HFF-Myc (cell line): Measurements from ENCODE around the gene THY1.
"Not testable (repeated sequence)": the region's sequence is repeated elsewhere in the genome, so short reads cannot be mapped to it uniquely, and the experiment has no call there.

ENCODE experiments used
- DNase-seq: peaks from one replicate; pipeline ENCODE4 v3.0.0-alpha.2; 2011; ENCODE audit warnings: low read depth; ENCODE audit errors: extremely low read depth
- H3K4me3 ChIP-seq: replicated peaks from 2 replicates; pipeline ENCODE4 v1.5.1; 2011; ENCODE audit warnings: low read depth, mild to moderate bottlenecking, control low read depth, low read length
- TF ChIP-seq, protein P1 (sequence below): IDR thresholded peaks from 2 replicates; pipeline ENCODE4 v1.5.1; 2012; ENCODE audit warnings: mild to moderate bottlenecking, low read depth, low read length, control low read depth; ENCODE audit errors: missing control alignments

THY1 gene

DNA sequence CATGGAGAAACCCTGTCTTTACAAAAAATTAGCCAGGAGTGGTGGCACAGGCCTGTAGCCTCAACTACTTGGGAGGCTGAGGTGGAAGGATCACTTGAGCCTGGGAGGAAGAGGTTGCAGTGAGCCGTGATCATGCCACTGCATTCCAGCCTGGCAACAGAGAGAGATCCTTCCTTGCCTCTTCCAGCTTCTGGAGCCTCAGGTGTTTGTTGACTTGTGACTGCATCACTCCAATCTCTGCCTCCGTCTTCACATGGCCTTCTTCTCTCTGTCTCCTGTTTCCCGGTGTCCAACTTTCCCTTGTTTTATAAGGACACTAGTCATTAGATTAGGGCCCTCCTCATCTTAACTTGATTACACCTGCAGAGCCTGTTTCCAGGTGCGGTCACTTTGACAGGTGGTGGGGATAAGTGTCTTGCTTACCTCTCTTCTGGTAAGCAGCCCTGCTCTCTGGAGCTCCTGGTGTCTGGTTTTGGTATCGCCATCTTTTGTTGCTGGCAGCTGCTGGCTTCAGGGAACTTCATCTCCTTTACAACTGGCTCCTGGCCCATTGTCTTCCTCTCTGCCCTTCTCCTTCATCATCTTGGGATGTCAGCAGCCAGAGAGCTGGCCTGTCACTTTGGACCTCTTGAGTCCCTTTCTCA, 33.2 kb downstream of the THY1 start:
- TF ChIP-seq, protein P1, sequence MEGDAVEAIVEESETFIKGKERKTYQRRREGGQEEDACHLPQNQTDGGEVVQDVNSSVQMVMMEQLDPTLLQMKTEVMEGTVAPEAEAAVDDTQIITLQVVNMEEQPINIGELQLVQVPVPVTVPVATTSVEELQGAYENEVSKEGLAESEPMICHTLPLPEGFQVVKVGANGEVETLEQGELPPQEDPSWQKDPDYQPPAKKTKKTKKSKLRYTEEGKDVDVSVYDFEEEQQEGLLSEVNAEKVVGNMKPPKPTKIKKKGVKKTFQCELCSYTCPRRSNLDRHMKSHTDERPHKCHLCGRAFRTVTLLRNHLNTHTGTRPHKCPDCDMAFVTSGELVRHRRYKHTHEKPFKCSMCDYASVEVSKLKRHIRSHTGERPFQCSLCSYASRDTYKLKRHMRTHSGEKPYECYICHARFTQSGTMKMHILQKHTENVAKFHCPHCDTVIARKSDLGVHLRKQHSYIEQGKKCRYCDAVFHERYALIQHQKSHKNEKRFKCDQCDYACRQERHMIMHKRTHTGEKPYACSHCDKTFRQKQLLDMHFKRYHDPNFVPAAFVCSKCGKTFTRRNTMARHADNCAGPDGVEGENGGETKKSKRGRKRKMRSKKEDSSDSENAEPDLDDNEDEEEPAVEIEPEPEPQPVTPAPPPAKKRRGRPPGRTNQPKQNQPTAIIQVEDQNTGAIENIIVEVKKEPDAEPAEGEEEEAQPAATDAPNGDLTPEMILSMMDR: peak; percentile 43
- H3K4me3 ChIP-seq: no peak overlapping the region
- DNase-seq: no peak

DNA sequence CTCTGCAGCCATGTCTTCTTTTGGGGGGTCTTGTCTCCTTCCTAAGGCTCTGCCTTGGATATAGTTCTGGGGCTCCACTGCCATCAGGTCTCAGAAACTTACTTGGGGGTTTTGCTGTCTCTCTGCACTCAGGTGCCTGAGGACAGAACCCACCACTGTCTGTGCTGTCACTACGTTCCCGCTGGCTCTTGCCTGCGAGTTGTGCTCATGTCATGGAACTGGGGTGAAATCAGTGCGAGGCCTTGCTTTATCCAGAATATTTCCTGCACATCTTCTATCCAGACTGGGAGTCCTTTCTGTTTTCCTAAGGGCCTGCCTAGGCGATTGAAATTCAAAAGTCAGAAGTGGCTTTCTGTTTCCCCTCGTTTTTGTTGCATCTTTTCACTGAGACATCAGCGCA, 34.9 kb downstream of the THY1 start:
- DNase-seq: no peak
- TF ChIP-seq, protein P1: no peak

DNA sequence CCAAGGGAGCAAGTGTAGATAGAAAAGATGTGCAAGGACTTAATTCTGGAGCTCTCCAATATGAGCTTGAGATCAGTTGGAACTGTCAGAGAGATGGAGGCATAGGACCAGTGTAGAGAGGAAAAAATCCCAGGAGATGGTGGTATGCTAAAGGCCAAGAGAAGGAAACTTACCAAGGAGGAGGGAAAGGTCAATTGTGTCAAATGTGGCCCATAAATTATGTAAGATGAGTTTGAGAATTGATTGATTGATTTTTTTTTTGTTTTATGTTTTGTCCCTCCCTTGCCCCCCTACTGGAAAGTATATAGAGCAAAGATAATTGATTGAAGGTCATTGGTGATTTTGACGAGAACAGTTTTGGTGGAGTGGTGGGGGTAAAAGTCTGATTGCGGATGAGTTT, 38.6 kb downstream of the THY1 start:
- DNase-seq: no peak
- TF ChIP-seq, protein P1: no peak
- H3K4me3 ChIP-seq: no peak overlapping the region

More for the DNA sequence above, 34.9 kb downstream of the THY1 start:
- no peak overlapping the region for H3K4me3 ChIP-seq

DNA sequence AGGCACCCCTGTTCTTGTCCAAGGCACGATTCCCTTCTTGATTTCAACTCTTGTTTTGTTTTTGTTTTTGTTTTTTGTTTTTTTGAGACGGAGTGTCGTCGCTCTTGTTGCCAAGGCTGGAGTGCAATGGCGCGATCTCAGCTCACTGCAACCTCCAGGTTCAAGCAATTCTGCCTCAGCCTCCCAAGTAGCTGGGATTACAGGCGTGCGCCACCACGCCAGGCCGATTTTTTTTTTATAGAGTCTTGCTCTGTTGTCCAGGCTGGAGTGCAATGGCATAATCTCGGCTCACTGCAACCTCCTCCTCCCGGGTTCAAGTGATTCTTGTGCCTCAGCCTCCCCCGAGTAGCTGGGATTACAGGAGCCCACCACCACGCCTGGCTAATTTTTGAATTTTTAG, 40.5 kb downstream of the THY1 start:
- not testable (repeated sequence) for DNase-seq
- H3K4me3 ChIP-seq: peak overlapping the region; percentile 55

DNA sequence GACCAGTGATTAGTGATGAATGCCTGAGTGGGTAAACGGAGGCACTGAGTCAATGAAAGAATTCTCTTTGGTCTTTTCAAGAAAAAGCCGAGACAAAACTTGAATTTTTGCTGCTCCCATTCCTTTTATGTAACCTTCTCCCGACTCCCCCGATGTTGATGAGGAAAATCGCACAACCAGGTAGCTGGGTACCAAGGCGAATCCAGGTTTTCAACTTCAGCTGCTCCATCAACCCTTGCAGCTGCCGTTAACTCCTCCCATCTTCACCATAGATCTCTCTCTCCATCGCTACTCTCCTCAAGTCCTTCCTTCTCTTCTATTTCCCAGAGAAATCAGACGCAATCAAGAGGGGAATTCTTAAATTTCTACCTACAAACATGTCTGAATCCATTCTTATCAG, 40.9 kb downstream of the THY1 start:
- TF ChIP-seq, protein P1: no peak
- DNase-seq: no peak
- peak overlapping the region; percentile 55 for H3K4me3 ChIP-seq

DNA sequence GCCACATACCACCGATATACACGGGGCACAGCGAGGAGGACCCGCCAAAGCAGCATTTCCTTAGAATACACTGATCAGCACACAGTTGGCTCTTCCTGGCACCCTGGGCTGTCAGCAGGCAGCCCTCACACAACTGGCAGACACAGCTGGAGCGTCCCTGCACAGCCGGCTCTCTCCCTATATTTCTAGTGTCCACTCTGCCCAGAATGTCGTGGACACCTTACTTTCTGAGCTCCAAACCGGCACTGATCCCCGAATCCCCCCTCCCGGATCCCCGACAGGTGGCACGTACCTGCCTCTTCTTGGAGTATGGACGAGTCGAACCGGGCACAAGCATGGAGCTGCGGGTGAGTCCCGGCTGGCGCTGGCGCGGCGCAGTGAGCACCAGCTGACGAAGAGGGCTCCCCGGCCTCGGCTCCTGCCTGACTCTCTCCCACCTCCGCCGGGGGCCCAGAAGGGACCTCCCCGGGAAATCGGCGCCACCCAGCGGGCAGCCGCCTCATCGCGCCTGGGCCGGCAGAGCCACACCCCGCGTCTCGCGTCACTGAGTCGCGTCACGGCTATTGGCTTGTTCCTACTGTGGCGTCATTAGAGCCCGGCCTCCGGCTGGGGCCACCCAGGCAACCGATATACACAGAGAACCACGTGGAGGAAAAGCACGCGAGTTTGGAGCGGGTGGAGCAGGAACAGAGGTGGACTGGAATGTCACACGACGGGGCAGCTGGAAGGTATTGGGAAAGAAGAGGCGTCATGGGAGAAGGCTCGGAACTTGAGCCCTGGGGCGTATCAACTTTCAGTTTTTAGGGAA, 41.6 kb downstream of the THY1 start, which contains the start of gene USP2:
TSS of gene USP2 (minus strand) at position 510 of the 808 bp plus-strand sequence. CDS start 8,210 bp downstream, outside the sequence.
- H3K4me3 ChIP-seq: peak within 1 kb of the TSS; percentile 55

DNA sequence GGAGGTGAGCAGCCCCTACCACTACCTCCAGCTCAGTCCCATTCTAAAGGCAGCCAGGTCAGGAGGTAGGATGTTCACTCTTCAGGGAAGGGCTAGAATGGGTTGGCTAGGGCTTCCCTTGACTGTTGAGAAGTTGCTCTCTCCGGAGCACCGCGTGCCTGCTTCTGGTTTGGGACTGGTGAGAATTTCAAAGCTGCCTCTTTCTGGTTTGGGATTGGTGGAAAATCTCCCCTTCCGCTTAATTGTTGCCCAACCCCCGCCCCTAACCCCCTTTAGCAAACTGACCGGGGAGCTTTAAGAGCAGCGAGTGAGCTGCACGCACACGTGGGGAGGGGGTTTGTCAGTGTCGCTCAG, 42.2 kb downstream of the THY1 start:
- TF ChIP-seq, protein P1: no peak

More for the DNA sequence above, 41.6 kb downstream of the THY1 start, which contains the start of gene USP2:
- DNase-seq: peak; percentile 93
- TF ChIP-seq, protein P1: peak; percentile 84

More for the DNA sequence above, 42.2 kb downstream of the THY1 start:
- peak overlapping the region; percentile 55 for H3K4me3 ChIP-seq
- no peak for DNase-seq
